Right lobe of liver (tissue), 4 donors: ENCODE data around the gene VEGFA.

Source experiments
- CTCF ChIP-seq, 4 donors: fragments of 200-600 bp in 3 of 4; fragments of 450-650 bp in 1 of 4; IDR thresholded peaks; one replicate each; pipeline versions ENCODE4 v1.5.1 to v1.8.0; 2016 to 2022; ENCODE audit warnings: antibody characterized with exemption in 4 of 4, mild to moderate bottlenecking in 2 of 4
- POLR2A ChIP-seq: fragments of 450-650 bp; IDR thresholded peaks from one replicate; pipeline ENCODE4 v1.6.1; 2017; ENCODE audit warnings: antibody characterized with exemption, mild to moderate bottlenecking
- donor health status: DM: no; HTN: no; CAD: no.
- donor health status: DM: no; HTN: no; CAD: no.
- donor health status: DM: no; HTN: yes; CAD: no.

GRCh38 chr6:43730634-43731033 lies 39.4 kb upstream of the VEGFA start:
- TF ChIP-seq CTCF (IDR thresholded peaks at IDR 0.05) (no peak), POLR2A (no peak)
